SK-N-SH treated with all-trans-retinoic acid at 6 μM for 48 hours (cell line): ENCODE measurements around the gene GLMN.

Experiments used
- ATAC-seq: fragments of 200-7000 bp; cut with Tn5 transposase; 3 replicates; pipeline ENCODE4 v1.9.1; 2020; ENCODE audit warnings: mild to moderate bottlenecking, moderate library complexity
- ARNTL ChIP-seq: fragments of 450-650 bp; formaldehyde crosslinking; IDR thresholded peaks from 2 replicates; pipeline ENCODE4 v1.5.0; 2020; ENCODE audit warnings: low read depth, mild to moderate bottlenecking, moderate library complexity, borderline replicate concordance
- CREB5 ChIP-seq: fragments of 250-450 bp; sonication (Bioruptor Pico); IDR thresholded peaks from 2 replicates; pipeline ENCODE4 v1.5.1; 2020; ENCODE audit warnings: low read depth, mild to moderate bottlenecking, moderate library complexity
- CSDC2 ChIP-seq: fragments of 250-450 bp; sonication (Bioruptor Pico); IDR thresholded peaks from 2 replicates; pipeline ENCODE4 v1.5.0; 2020; ENCODE audit warnings: mild to moderate bottlenecking, moderate library complexity
- CSRNP3 ChIP-seq: fragments of 250-450 bp; sonication (Bioruptor Pico); IDR thresholded peaks from 2 replicates; pipeline ENCODE4 v1.5.1; 2021; ENCODE audit warnings: mild to moderate bottlenecking, moderate library complexity
- ESRRG ChIP-seq: fragments of 250-450 bp; sonication (Bioruptor Pico); IDR thresholded peaks from 2 replicates; pipeline ENCODE4 v1.6.1; 2021; ENCODE audit warnings: mild to moderate bottlenecking
- GLIS3 ChIP-seq: fragments of 250-450 bp; sonication (Bioruptor Pico); IDR thresholded peaks from 2 replicates; pipeline ENCODE4 v1.5.0; 2020; ENCODE audit warnings: mild to moderate bottlenecking, moderate library complexity
- ISL1 ChIP-seq: fragments of 250-450 bp; sonication (Bioruptor Pico); IDR thresholded peaks from 2 replicates; pipeline ENCODE4 v2.1.2; 2022; ENCODE audit warnings: mild to moderate bottlenecking, moderate library complexity
- OSR1 ChIP-seq: fragments of 250-450 bp; sonication (Bioruptor Pico); IDR thresholded peaks from 2 replicates; pipeline ENCODE4 v1.8.0; 2022; ENCODE audit warnings: moderate library complexity, mild to moderate bottlenecking, inconsistent platforms
- PATZ1 ChIP-seq: fragments of 250-450 bp; sonication (Bioruptor Pico); IDR thresholded peaks from 2 replicates; pipeline ENCODE4 v1.8.0; 2020; ENCODE audit warnings: mild to moderate bottlenecking, moderate library complexity, borderline replicate concordance
- POU6F1 ChIP-seq: fragments of 250-450 bp; sonication (Bioruptor Pico); IDR thresholded peaks from 2 replicates; pipeline ENCODE4 v1.8.0; 2021; ENCODE audit warnings: low read depth, mild to moderate bottlenecking, moderate library complexity, borderline replicate concordance
- PPARA ChIP-seq: fragments of 250-450 bp; sonication (Bioruptor Pico); IDR thresholded peaks from 2 replicates; pipeline ENCODE4 v1.5.0; 2020; ENCODE audit warnings: mild to moderate bottlenecking, borderline replicate concordance
- RARB ChIP-seq: fragments of 250-450 bp; sonication (Bioruptor Pico); IDR thresholded peaks from 2 replicates; pipeline ENCODE4 v1.8.0; 2021; ENCODE audit warnings: mild to moderate bottlenecking, moderate library complexity
- SNAI2 ChIP-seq: fragments of 250-450 bp; sonication (Bioruptor Pico); IDR thresholded peaks from 2 replicates; pipeline ENCODE4 v1.5.0; 2020; ENCODE audit warnings: mild to moderate bottlenecking, moderate library complexity
- TCF4 ChIP-seq: fragments of 250-450 bp; sonication (Bioruptor Pico); IDR thresholded peaks from 2 replicates; pipeline ENCODE4 v1.8.0; 2021; ENCODE audit warnings: mild to moderate bottlenecking, moderate library complexity, borderline replicate concordance
- TOX ChIP-seq: fragments of 250-450 bp; sonication (Bioruptor Pico); IDR thresholded peaks from 2 replicates; pipeline ENCODE4 v1.8.0; 2021; ENCODE audit warnings: mild to moderate bottlenecking, moderate library complexity, borderline replicate concordance
- TSHZ2 ChIP-seq: fragments of 250-450 bp; sonication (Bioruptor Pico); IDR thresholded peaks from 2 replicates; pipeline ENCODE4 v1.5.0; 2020; ENCODE audit warnings: mild to moderate bottlenecking, moderate library complexity
- ZC3H10 ChIP-seq: fragments of 250-450 bp; sonication (Bioruptor Pico); IDR thresholded peaks from 2 replicates; pipeline ENCODE4 v1.5.1; 2021; ENCODE audit warnings: mild to moderate bottlenecking, moderate library complexity
- ZFP3 ChIP-seq: fragments of 250-450 bp; sonication (Bioruptor Pico); IDR thresholded peaks from 2 replicates; pipeline ENCODE4 v1.5.0; 2020; ENCODE audit warnings: mild to moderate bottlenecking, moderate library complexity
- ZFP30 ChIP-seq: fragments of 450-650 bp; formaldehyde crosslinking; IDR thresholded peaks from 2 replicates; pipeline ENCODE4 v1.5.0; 2022; ENCODE audit warnings: mild to moderate bottlenecking, moderate library complexity
- ZNF565 ChIP-seq: fragments of 450-650 bp; formaldehyde crosslinking; conservative IDR thresholded peaks from 2 replicates; pipeline ENCODE4 v1.5.0; 2020; ENCODE audit warnings: low read depth, mild to moderate bottlenecking, moderate library complexity
- ZNF70 ChIP-seq: fragments of 450-650 bp; formaldehyde crosslinking; IDR thresholded peaks from 2 replicates; pipeline ENCODE4 v1.5.0; 2020; ENCODE audit warnings: mild to moderate bottlenecking, moderate library complexity
- ZNF8 ChIP-seq: fragments of 450-650 bp; formaldehyde crosslinking; IDR thresholded peaks from 2 replicates; pipeline ENCODE4 v1.5.0; 2020; ENCODE audit warnings: mild to moderate bottlenecking, moderate library complexity

GLMN gene

GRCh38 chr1:92323473-92324453 is 25.0 kb upstream of the GLMN start:
- no peak for TF ChIP-seq ZNF565 (CRISPR knock-in tag)
- no peak for TF ChIP-seq ISL1 (CRISPR knock-in tag)
- TF ChIP-seq ARNTL (CRISPR knock-in tag) = no peak
- TF ChIP-seq OSR1 (CRISPR knock-in tag) = no peak
- TF ChIP-seq ESRRG = no peak

GRCh38 chr1:92317836-92318493 is 19.2 kb upstream of the GLMN start:
- ATAC-seq = no peak
- TF ChIP-seq CREB5 (CRISPR knock-in tag) = no peak
- TF ChIP-seq TOX (CRISPR knock-in tag) = no peak
- TF ChIP-seq TSHZ2 (CRISPR knock-in tag) = no peak
- no peak for TF ChIP-seq TCF4
- TF ChIP-seq CSDC2 (CRISPR knock-in tag) = no peak
- TF ChIP-seq CSRNP3 (CRISPR knock-in tag) = no peak
- TF ChIP-seq RARB (CRISPR knock-in tag) = no peak
- TF ChIP-seq ARNTL (CRISPR knock-in tag) = no peak
- no peak for TF ChIP-seq PPARA (CRISPR knock-in tag)
- TF ChIP-seq GLIS3 (CRISPR knock-in tag) = no peak
- no peak for TF ChIP-seq ISL1 (CRISPR knock-in tag)
- TF ChIP-seq ZNF565 (CRISPR knock-in tag) = no peak
- no peak for TF ChIP-seq ESRRG
- TF ChIP-seq POU6F1 = no peak

More at GRCh38 chr1:92323473-92324453, 25.0 kb upstream of the GLMN start:
- ATAC-seq = no peak

- no peak for ATAC-seq
- TF ChIP-seq PATZ1 (no peak), ZNF565 (CRISPR knock-in tag) (no peak), RARB (CRISPR knock-in tag) (no peak), ARNTL (CRISPR knock-in tag) (no peak), SNAI2 (CRISPR knock-in tag) (no peak), ISL1 (CRISPR knock-in tag) (no peak), OSR1 (CRISPR knock-in tag) (no peak), ZC3H10 (CRISPR knock-in tag) (no peak), ZNF8 (CRISPR knock-in tag) (no peak), ESRRG (no peak), TOX (CRISPR knock-in tag) (no peak), ZNF70 (CRISPR knock-in tag) (no peak), POU6F1 (no peak), ZFP3 (no peak), TCF4 (no peak), ZFP30 (CRISPR knock-in tag) (no peak)
Measured at GRCh38 chr1:92315766-92316599, 17.2 kb upstream of the GLMN start.
